ENCODE measurements around the gene SMARCC2. TPM values are rescaled to one million over a fixed set of nuclear protein-coding genes. Genes with fewer than 3 reads are reported as not detected.
A peak's percentile ranks its signal among the peaks of the same experiment; 100 is the strongest.

The SMARCC2 gene
- total RNA-seq, 6 experiments from 2014 or later, result 72.1 to 99.8 (median 87.1) TPM

DNA sequence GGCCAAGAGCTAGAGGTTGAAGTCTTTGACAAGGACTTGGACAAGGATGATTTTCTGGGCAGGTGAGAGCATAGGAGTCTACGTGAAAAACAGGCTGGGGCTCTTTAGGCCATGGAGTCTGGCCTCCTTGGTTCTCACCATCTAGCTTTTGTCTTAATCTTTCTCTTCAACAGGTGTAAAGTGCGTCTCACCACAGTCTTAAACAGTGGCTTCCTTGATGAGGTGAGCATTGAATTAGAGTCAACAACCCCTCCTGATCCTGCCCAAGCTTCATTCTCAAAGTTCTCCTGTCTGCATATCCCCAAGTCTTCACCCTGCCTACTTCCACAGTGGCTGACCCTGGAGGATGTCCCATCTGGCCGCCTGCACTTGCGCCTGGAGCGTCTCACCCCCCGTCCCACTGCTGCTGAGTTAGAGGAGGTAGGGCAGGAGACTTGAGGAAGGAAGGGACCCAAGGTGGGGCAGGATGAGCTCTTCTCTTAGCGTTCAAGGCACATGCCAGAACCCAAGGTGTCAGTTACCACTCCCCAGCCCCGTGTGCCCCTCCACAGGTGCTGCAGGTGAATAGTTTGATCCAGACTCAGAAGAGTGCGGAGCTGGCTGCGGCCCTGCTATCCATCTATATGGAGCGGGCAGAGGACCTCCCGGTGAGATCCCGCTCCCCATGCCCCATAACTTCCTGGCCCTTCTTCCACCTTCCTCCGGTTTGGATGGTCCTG, 51.3 kb downstream of the SMARCC2 start:
- no peak for DNase-seq
- Mint-ChIP-seq H3K4me3 (no peak overlapping the region), H3K36me3 (ENCODE audit: low read depth) (peaks cover 53% of the 10 kb centered on the region), H3K27ac (no peak overlapping the region), H3K4me1 (ENCODE audit: low read depth) (peaks cover 2% of the 10 kb centered on the region), H3K27me3 (ENCODE audit: insufficient read depth) (peaks cover 2% of the 10 kb centered on the region; the same call in 1 of the 2 replicates), H3K9me3 (no peaks in the 10 kb centered on the region)
- TF ChIP-seq, protein P1, sequence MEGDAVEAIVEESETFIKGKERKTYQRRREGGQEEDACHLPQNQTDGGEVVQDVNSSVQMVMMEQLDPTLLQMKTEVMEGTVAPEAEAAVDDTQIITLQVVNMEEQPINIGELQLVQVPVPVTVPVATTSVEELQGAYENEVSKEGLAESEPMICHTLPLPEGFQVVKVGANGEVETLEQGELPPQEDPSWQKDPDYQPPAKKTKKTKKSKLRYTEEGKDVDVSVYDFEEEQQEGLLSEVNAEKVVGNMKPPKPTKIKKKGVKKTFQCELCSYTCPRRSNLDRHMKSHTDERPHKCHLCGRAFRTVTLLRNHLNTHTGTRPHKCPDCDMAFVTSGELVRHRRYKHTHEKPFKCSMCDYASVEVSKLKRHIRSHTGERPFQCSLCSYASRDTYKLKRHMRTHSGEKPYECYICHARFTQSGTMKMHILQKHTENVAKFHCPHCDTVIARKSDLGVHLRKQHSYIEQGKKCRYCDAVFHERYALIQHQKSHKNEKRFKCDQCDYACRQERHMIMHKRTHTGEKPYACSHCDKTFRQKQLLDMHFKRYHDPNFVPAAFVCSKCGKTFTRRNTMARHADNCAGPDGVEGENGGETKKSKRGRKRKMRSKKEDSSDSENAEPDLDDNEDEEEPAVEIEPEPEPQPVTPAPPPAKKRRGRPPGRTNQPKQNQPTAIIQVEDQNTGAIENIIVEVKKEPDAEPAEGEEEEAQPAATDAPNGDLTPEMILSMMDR (IDR thresholded peaks at IDR 0.05), result no peak

DNA sequence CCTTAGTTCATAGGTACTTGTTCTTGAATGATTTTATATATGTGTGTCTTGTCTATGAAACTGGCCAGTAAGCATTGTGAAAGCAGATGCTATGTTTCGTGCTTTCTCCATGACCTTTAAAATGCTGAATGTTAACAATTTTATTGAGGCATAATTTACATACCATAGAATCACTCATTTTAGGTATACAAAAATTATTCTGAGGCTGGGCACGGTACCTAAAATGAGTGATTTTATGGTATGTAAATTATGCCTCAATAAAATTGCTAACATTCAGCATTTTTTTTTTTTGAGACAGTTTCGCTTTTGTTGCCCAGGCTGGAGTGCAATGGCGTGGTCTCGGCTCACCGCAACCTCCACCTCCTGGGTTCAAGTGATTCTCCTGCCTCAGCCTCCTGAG, 54.4 kb downstream of the SMARCC2 start:
- Mint-ChIP-seq H3K27ac (no peak overlapping the region), H3K9me3 (no peaks in the 10 kb centered on the region), H3K4me3 (no peak overlapping the region), H3K36me3 (ENCODE audit: low read depth) (peaks cover 62% of the 10 kb centered on the region), H3K27me3 (ENCODE audit: insufficient read depth) (peaks cover 2% of the 10 kb centered on the region; the same call in 1 of the 2 replicates), H3K4me1 (ENCODE audit: low read depth) (peaks cover 14% of the 10 kb centered on the region)
- TF ChIP-seq, protein P1 (IDR thresholded peaks at IDR 0.05), result no peak
- DNase-seq, result no peak

DNA sequence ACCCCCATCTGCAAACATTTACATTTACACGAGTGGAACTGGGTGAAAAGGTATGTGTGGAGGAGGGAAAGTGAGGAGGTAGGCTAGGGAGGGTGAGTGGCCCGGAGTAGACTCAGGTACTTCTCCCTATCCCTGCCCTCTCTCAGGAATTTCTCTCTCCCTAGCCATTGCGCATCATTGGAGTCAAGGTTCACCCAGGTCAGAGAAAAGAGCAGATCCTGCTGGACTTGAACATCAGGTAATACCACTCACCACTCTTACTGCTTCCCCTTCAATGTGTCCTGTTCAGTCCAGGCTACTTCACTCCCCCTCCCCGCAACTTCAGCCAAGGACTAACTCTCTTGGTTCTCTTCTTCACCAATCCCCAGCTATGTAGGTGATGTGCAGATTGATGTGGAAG, 58.4 kb downstream of the SMARCC2 start:
- no peaks in the 10 kb centered on the region for H3K9me3 Mint-ChIP-seq
- H3K4me3 Mint-ChIP-seq, result peak overlapping the region; percentile 93
- peaks cover 41% of the 10 kb centered on the region for H3K36me3 Mint-ChIP-seq (ENCODE audit: low read depth)
- TF ChIP-seq, protein P1 (IDR thresholded peaks at IDR 0.05), result no peak
- peaks cover 40% of the 10 kb centered on the region for H3K4me1 Mint-ChIP-seq (ENCODE audit: low read depth)
- peaks cover 2% of the 10 kb centered on the region; the same call in 1 of the 2 replicates for H3K27me3 Mint-ChIP-seq (ENCODE audit: insufficient read depth)
- H3K27ac Mint-ChIP-seq, result peak overlapping the region; percentile 51
- no peak for DNase-seq

DNA sequence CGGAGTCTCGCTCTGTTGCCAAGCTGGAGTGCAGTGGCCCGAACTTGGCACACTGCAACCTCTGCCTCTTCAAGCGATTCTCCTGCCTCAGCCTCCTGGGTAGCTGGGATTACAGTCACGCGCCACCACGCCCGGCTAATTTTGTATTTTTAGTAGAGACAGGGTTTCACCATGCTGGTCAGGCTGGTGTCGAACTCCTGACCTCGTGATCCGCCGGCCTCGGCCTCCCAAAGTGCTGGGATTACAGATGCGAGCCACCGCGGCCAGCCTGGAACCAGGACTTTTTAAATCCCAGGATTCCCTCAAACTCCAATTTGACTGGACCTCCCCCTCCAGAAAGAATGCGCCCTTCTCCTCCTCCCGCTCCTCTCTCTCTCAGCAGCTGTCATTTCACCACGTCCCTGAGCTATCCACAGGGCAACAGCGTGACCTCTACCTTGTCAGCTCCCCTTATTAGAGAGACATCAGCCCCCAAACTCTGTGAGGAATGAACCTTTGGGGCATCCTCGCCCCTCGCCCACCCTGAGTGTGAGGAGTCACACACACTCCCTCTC, 59.3 kb downstream of the SMARCC2 start:
- Mint-ChIP-seq H3K27me3 (ENCODE audit: insufficient read depth) (peaks cover 2% of the 10 kb centered on the region; the same call in 1 of the 2 replicates), H3K27ac (peak overlapping the region; percentile 28), H3K4me1 (ENCODE audit: low read depth) (peaks cover 41% of the 10 kb centered on the region), H3K36me3 (ENCODE audit: low read depth) (peaks cover 40% of the 10 kb centered on the region), H3K9me3 (no peaks in the 10 kb centered on the region), H3K4me3 (peak overlapping the region; percentile 93)
- TF ChIP-seq, protein P1 (IDR thresholded peaks at IDR 0.05), result no peak
- DNase-seq, result no peak

DNA sequence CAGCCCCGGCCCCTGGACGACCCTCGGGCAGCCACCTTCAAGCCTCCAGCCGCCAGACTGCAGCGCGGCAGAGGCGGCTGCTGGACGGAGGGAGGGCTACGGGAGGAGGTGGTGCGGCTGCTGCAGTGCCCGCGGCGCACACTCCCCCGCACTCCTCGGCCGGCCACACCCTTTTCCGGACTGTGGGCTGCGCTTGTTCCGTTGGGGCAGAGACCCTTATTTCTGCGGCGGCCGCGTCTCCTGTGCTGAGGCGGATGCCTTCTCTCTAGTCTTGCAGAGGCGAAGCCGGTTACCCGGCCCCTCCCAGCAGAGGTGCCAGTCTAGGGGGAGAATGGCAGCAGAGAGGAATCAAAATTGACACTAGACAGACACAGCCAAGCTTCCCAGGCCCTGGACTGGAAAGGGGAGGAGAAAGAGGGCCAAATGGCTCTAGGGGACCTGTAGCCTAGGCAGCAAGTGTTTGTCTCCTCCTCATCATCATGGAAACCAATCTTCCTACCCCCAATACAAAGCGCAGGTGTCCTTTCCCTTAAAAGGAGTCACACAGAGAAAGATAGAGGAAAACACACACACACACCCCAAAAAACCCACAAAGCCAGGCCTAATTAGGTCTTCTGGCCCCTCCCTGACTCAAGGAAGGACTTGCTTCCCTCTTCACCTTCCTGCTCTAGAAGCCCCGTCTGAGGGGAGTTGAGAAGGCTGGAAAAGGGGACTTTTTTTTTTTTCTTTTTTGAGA, 59.9 kb downstream of the SMARCC2 start:
- Mint-ChIP-seq H3K27me3 (ENCODE audit: insufficient read depth) (peaks cover 2% of the 10 kb centered on the region; the same call in 1 of the 2 replicates), H3K27ac (peak overlapping the region; percentile 94), H3K4me3 (peak overlapping the region; percentile 93), H3K36me3 (ENCODE audit: low read depth) (peaks cover 39% of the 10 kb centered on the region), H3K9me3 (no peaks in the 10 kb centered on the region), H3K4me1 (ENCODE audit: low read depth) (peaks cover 41% of the 10 kb centered on the region)
- TF ChIP-seq, protein P1 (IDR thresholded peaks at IDR 0.05), result no peak
- no peak for DNase-seq

All from HFFc6 (cell line).